Ishikawa (cell line): Measurements from ENCODE around the gene ZNF215.

Experiments
- CEBPB ChIP-seq: IDR thresholded peaks from 2 replicates; pipeline ENCODE4 v1.6.1; 2012
- CREB1 ChIP-seq: IDR thresholded peaks from 2 replicates; pipeline ENCODE4 v1.6.1; 2012; ENCODE audit warnings: low read depth
- EGR1 ChIP-seq: IDR thresholded peaks from 2 replicates; pipeline ENCODE4 v1.6.1; 2012
- EP300 ChIP-seq: IDR thresholded peaks from 2 replicates; pipeline ENCODE4 v1.6.1; 2012; ENCODE audit warnings: borderline replicate concordance
- MAX ChIP-seq: IDR thresholded peaks from 2 replicates; pipeline ENCODE4 v1.6.1; 2012
- RAD21 ChIP-seq: IDR thresholded peaks from 2 replicates; pipeline ENCODE4 v1.6.1; 2012; ENCODE audit warnings: low read depth
- TAF1 ChIP-seq: IDR thresholded peaks from 2 replicates; pipeline ENCODE4 v1.6.1; 2012; ENCODE audit warnings: low read depth, mild to moderate bottlenecking
- USF1 ChIP-seq: IDR thresholded peaks from 2 replicates; pipeline ENCODE4 v1.6.1; 2012

GRCh38 chr11:6995703-6996102, 69.5 kb downstream of the ZNF215 start:
- no peak for TF ChIP-seq EP300
- TF ChIP-seq EGR1 = no peak
- TF ChIP-seq USF1 = no peak
- TF ChIP-seq MAX = no peak
- TF ChIP-seq RAD21 = no peak
- TF ChIP-seq CEBPB = no peak
- TF ChIP-seq TAF1 = no peak
- no peak for TF ChIP-seq CREB1
